ENCODE results near the gene COL23A1. TPM values are rescaled to one million over a fixed set of nuclear protein-coding genes. Genes with fewer than 3 reads are reported as not detected.

Gene COL23A1
- total RNA-seq, 1 donor from 2014 or later, result 0.40 TPM

DNA sequence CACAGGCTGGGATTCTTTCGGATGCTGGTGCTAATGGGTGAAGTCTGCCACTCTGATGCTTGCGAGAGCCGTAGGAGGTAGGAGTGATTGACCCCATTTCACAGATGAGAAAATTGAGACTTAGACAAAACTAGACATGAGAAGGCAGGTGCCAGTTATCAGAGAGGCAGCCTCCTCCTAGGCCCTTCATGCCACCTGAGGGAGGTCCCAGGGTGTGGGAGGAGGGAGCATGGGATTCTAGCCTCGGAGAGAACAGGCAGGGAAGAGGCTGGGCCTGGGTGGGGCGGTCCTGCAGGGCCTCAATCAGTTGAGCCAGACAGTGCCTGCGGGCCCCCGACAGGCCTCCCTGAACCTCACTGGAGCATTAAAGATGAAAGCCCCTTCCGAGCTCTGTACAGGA, 112.4 kb downstream of the COL23A1 start:
- no peak for DNase-seq (ENCODE audit: low read depth)

DNA sequence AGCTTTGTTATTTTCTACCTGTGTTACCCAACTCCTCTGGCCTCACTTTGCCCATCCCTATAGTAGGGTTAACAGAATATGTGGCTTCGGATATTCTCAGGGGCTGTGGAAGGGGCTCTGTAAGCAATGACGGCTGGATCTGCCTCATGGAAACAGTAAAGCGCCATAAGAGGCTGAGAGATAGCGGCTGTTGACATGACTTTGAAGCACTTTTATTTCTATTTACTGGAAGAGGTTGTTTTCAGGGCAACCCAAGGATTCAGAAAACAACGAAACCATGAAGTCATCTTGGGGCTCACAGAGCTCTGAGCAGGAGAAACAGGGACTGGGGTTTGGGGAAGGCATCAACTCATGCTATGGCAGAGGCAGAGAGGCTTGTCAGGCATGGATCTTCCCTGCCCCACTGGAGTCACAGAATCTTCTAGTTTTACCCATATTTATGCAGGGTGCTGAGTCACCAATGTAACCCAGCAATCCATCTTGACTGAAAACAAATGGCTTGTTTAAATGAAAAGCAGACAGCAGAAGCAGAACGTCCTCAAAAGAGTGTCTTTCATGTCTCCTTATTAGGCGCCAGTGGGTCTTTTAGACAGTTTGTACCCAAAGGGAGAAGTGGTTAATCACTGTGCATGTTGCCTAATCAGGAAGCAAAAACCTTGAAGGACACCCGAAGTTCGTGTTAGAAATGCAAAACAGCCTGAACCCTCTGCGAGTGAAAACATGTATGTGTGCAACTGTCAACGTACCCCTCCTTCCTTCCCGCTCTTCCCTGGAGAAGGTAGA, 113.0 kb downstream of the COL23A1 start:
- no peak for DNase-seq (ENCODE audit: low read depth)

GRCh38 chr5:178476531-178476930, 113.7 kb downstream of the COL23A1 start:
- DNase-seq (ENCODE audit: low read depth), result no peak

DNA sequence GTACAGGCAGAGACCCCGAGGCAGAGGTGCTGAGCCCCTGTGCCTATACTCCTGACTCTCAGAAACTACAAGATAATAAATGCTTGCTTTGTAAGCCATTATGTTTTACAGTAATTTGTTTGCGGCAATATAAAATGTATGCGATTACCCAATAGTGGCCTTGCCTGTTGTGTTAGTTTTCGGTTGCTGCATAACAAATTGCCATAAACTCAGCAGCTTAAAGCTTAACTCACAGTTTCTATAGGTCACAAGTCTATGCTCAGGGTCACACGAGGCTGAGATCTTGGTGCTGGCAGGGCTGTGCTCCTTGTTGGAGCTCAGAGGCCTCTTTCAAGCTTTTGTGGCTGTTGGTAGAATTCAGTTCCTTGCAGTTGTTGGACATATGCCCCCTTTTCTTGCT, 114.8 kb downstream of the COL23A1 start:
- no peak for DNase-seq (ENCODE audit: low read depth)

DNA sequence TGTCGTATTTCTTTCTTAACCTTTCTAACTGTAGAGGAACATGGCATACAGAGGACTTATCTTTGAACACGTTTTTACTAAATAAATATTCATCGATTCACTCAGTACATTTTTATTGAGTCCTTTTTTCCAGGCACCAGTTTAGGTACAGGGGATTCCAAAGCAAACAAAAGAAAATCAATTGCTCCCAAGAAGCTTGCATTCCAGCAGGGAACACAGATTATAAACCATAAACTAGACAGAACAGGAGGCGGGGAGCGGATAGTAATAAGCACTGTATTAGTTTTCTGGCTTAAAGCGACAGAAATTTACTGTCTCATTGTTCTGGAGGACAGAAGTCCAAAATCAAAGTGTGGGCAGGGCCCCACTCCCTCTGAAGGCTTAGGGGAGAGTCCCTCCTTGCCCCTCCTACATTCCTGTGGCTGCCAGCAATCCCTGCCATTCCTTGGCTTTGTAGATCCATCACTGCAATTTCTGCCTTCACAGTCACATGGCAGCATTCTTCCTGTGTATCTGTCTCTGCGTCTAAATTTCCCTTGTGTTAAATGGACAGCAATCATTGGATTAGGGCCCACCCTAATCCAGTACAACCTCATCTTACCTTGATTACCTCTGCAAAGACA, 115.5 kb downstream of the COL23A1 start:
- DNase-seq (ENCODE audit: low read depth), result peak; percentile 22

- no peak for DNase-seq (ENCODE audit: low read depth)
These were observed 116.3 kb downstream of the COL23A1 start for GRCh38 chr5:178473854-178474253.

DNA sequence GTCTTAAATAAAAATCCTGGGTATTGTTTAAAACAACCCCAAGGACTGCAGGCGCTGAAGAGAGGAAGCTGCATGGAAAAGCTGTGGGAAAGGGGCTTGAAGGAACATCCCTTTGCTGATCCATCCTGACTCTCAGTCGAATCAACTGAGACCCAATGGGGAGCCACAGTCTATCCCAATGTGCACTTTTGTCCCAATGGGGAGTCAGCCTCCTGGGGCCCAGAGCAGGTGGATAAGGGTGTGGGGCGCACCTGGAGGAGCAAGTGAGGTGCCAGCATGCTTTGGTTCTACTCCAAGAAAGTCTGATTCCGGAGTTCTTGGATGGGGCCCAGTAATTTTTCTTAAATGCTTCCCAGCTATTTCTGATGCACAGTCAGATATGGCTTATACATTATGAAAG, 118.1 kb downstream of the COL23A1 start:
- DNase-seq (ENCODE audit: low read depth), result no peak

DNA sequence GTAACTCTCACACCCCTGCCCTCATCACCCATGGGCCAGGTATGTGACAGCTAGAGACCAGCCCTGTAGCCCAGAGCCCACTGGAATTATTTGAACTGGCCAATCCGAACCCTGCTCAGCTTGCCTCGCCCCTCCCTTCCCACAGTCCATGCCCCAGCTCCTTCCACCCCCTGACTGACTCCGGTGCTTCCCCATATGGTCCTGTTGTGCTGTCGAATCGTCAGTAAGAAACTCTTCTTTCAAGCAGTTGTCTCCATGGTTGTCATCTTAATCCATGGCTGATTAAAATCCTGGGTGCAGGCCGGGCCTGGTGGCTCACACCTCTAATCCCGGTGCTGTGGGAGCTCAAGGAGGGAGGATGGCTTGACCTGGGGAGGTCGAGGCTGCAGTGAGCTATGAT, 118.5 kb downstream of the COL23A1 start:
- no peak for DNase-seq (ENCODE audit: low read depth)

GRCh38 chr5:178470760-178471025, 119.5 kb downstream of the COL23A1 start:
- no peak for DNase-seq (ENCODE audit: low read depth)

GRCh38 chr5:178469975-178470759, 120.0 kb downstream of the COL23A1 start:
- no peak for DNase-seq (ENCODE audit: low read depth)

GRCh38 chr5:178469011-178469974, 120.9 kb downstream of the COL23A1 start:
- DNase-seq (ENCODE audit: low read depth), result no peak

- DNase-seq (ENCODE audit: low read depth), result no peak
These were observed 122.0 kb downstream of the COL23A1 start for GRCh38 chr5:178468196-178468685.

DNA sequence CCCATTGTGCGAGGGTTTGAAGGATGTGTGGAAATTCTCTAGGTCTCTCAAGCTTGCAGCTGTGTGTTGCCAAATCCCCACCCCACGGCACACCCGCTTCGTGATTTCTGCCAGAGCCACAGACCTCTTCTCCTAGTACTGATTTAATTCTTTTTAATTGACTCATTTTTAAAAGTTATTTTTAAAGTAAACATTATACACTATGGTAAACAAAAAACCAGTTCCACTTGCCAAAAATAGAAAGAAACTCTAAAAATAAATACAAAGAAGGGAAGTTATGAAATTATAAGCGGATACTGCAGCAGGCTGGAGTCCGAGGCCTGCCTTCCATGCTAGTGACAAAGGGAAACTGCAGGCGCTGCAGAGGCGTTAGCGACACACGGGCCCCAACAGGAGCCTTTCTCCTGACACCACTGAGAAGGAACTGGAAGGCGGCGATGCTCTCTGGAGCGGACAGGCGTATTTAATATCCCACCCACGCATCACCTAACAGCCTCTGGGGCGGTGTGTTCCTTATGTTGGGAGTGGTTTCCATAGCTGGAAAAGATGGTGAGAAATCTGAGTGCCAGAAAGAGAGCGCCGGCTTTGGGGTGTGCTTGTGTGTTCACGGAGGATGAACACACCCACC, 122.5 kb downstream of the COL23A1 start:
- DNase-seq (ENCODE audit: low read depth), result no peak

DNA sequence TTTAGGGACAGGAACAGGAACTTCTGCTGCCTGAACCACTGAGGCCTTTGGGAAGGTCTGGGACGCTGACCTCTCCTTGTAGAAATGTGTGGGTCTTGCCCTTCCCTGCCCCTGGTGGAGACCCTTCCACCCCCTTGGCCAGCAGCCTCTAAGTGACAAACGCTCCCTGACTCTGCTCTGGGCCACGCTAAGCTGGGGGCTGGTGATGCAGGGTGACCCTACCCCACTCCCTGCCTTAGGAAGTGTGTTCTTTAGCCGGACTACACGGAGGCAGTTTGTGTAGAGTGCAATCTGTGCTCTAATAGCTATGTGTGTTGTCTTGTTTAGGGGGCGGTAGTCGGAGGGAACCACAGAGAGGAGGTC, 123.0 kb downstream of the COL23A1 start:
- DNase-seq (ENCODE audit: low read depth), result no peak

GRCh38 chr5:178466342-178466741, 123.9 kb downstream of the COL23A1 start:
- DNase-seq (ENCODE audit: low read depth), result no peak

DNA sequence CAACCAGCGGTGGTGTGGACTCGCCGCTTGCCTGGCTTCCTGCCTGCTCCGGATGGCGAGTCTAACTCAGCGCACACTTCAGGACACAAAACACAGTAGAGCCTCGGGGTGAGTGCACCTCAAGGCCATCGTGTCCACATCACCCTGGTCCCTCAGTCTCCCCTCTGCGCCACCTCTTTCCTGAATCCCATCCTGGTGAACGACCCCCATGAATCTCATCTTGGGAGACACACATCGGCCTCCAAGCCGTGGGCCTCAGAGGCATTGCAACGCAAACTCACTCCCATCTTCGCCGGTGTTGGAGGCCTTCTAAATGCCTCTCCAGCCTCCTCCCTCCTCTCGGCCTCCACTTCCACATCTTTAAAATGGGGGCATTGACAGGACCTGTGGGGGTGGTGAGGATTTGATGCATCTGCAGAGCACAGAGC, 124.3 kb downstream of the COL23A1 start:
- DNase-seq (ENCODE audit: low read depth), result no peak

DNA sequence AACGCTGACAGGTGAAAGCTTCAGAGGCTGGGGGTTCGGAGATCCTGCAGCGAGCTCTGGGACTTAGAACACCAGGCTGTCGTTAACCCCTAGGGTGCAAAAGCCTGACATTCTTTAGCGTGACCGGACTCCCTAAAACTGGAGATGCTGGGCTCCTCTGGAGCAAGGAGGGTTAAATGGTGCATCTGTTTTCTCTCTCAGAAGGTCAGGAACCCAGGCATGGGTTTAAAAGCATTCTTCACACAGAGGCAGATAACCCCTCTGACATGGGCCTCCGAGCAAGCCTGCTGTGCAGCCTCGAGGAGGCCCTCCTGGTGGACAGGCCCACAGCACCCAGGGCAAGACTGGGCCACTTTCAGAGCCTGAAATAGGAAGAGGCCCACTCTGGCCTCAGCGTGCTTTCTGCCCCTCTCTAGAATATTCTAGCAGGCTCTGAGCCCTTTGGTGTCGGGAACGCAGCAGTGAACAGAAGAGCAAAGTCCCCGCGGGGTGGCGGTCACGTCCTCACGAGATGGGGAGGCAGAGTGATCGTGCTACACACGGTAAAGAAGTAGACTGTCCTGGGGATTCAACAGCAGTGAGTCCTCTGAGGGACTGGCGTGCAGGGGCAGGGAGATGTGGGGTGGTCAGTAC, 124.8 kb downstream of the COL23A1 start:
- no peak for DNase-seq (ENCODE audit: low read depth)

GRCh38 chr5:178464431-178465048, 125.7 kb downstream of the COL23A1 start:
- no peak for DNase-seq (ENCODE audit: low read depth)

- no peak for DNase-seq (ENCODE audit: low read depth)
These were observed 126.7 kb downstream of the COL23A1 start for GRCh38 chr5:178463321-178464155.

Measured in renal cortical epithelial cell (primary cell).